ENCODE results near the gene FRY.

Gene FRY

DNA sequence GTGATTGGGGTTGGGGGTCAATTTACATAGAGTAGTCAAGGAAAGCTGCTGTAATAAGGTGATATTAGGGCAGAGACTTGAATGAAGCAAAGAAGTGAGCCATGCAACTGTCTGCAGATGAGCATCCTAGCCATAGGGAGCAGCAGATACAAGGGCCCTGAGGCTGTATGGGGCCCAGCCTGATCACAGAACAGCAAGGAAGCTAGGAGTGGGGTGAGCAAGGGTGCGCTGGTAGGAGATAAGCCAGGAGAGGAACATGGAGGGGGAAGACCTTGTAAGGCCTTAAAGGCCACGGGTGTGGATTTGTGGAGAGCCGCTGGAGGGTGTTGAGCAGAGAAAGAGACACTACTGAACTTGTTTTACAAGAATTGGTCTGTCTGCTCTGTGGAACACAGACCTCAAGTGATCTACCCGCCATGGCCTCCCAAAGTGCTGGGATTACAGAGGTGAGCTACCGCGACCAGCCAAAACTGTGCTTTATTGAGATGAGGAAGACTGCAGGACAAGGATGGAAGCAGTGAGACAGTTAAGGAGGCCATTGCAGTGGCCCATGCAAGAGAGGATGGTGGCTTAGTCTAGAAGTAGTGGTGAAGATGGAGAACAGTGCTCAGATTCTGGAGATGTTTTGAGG, 190.6 kb downstream of the FRY start:
- no peak for TF ChIP-seq CREB1 (IDR thresholded peaks at IDR 0.05; ENCODE audit: low read depth)
- TF ChIP-seq, protein P1, sequence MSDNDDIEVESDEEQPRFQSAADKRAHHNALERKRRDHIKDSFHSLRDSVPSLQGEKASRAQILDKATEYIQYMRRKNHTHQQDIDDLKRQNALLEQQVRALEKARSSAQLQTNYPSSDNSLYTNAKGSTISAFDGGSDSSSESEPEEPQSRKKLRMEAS (IDR thresholded peaks at IDR 0.05), result no peak
- no peak for TF ChIP-seq FOXM1 (IDR thresholded peaks at IDR 0.05; ENCODE audit: borderline replicate concordance, low read depth)
- TF ChIP-seq EGR1 (IDR thresholded peaks at IDR 0.05), result no peak

DNA sequence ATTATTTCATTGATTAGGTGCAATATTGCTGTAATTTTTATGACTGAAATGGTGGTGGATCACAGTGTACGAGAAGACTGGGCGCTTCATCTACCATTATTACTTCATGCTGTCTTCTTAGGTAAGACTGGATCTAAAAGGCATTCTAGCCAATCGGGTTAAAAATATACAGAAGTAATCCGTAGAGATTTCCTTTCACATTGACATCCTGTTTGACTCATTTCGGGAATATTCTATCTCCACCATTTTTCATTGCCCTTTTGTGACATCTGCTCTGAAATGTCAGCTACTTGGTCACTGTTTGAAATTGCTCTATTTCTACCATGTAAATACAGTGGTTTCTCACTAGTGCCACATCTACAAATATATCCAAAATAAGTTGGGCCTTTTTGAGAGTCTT, 193.3 kb downstream of the FRY start:
- no peak for TF ChIP-seq YY1 (IDR thresholded peaks at IDR 0.05; ENCODE audit: low read depth)
- no peak for TF ChIP-seq ZBTB7A (IDR thresholded peaks at IDR 0.05; ENCODE audit: low read depth)
- TF ChIP-seq CREB1 (IDR thresholded peaks at IDR 0.05; ENCODE audit: low read depth), result no peak
- TF ChIP-seq CEBPB (IDR thresholded peaks at IDR 0.05), result no peak
- TF ChIP-seq RAD21 (IDR thresholded peaks at IDR 0.05; ENCODE audit: low read depth), result no peak
- TF ChIP-seq, protein P2, sequence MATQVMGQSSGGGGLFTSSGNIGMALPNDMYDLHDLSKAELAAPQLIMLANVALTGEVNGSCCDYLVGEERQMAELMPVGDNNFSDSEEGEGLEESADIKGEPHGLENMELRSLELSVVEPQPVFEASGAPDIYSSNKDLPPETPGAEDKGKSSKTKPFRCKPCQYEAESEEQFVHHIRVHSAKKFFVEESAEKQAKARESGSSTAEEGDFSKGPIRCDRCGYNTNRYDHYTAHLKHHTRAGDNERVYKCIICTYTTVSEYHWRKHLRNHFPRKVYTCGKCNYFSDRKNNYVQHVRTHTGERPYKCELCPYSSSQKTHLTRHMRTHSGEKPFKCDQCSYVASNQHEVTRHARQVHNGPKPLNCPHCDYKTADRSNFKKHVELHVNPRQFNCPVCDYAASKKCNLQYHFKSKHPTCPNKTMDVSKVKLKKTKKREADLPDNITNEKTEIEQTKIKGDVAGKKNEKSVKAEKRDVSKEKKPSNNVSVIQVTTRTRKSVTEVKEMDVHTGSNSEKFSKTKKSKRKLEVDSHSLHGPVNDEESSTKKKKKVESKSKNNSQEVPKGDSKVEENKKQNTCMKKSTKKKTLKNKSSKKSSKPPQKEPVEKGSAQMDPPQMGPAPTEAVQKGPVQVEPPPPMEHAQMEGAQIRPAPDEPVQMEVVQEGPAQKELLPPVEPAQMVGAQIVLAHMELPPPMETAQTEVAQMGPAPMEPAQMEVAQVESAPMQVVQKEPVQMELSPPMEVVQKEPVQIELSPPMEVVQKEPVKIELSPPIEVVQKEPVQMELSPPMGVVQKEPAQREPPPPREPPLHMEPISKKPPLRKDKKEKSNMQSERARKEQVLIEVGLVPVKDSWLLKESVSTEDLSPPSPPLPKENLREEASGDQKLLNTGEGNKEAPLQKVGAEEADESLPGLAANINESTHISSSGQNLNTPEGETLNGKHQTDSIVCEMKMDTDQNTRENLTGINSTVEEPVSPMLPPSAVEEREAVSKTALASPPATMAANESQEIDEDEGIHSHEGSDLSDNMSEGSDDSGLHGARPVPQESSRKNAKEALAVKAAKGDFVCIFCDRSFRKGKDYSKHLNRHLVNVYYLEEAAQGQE (IDR thresholded peaks at IDR 0.05; ENCODE audit: low read depth), result no peak
- no peak for TF ChIP-seq TEAD4 (IDR thresholded peaks at IDR 0.05)
- no peak for TF ChIP-seq FOXM1 (IDR thresholded peaks at IDR 0.05; ENCODE audit: borderline replicate concordance, low read depth)
- TF ChIP-seq NFIC (IDR thresholded peaks at IDR 0.05), result no peak
- TF ChIP-seq EGR1 (IDR thresholded peaks at IDR 0.05), result no peak
- no peak for TF ChIP-seq TCF12 (IDR thresholded peaks at IDR 0.05; ENCODE audit: low read depth)
- TF ChIP-seq, protein P3, sequence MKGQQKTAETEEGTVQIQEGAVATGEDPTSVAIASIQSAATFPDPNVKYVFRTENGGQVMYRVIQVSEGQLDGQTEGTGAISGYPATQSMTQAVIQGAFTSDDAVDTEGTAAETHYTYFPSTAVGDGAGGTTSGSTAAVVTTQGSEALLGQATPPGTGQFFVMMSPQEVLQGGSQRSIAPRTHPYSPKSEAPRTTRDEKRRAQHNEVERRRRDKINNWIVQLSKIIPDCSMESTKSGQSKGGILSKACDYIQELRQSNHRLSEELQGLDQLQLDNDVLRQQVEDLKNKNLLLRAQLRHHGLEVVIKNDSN (IDR thresholded peaks at IDR 0.05), result no peak
- TF ChIP-seq TAF1 (IDR thresholded peaks at IDR 0.05; ENCODE audit: low read depth), result no peak
- TF ChIP-seq, protein P1 (IDR thresholded peaks at IDR 0.05), result no peak
- no peak for TF ChIP-seq EP300 (IDR thresholded peaks at IDR 0.05; ENCODE audit: borderline replicate concordance)

DNA sequence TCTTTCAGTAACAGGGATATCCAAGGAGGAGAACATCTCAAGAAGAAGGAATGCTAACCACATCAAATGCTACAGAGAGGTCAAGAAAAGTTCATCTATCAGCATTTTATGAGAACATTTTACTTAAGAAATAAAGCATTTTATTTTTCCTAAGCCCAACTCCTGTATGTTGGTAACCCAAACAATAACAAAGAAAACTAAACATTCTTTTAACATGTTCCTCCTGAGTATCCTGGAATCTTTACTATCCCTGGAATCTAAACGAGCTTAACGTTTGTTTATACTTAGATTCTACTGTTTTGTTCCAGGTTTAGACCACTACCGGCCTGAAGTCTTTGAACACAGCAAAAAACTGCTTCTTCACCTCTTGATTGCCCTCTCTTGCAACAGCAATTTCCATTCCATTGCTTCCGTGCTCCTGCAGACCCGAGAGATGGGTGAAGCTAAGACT, 193.9 kb downstream of the FRY start:
- no peak for TF ChIP-seq YY1 (IDR thresholded peaks at IDR 0.05; ENCODE audit: low read depth)
- TF ChIP-seq, protein P1 (IDR thresholded peaks at IDR 0.05), result no peak
- no peak for TF ChIP-seq TCF12 (IDR thresholded peaks at IDR 0.05; ENCODE audit: low read depth)
- TF ChIP-seq CEBPB (IDR thresholded peaks at IDR 0.05), result no peak
- TF ChIP-seq TAF1 (IDR thresholded peaks at IDR 0.05; ENCODE audit: low read depth), result no peak
- no peak for TF ChIP-seq TEAD4 (IDR thresholded peaks at IDR 0.05)
- TF ChIP-seq CREB1 (IDR thresholded peaks at IDR 0.05; ENCODE audit: low read depth), result no peak
- no peak for TF ChIP-seq ZBTB7A (IDR thresholded peaks at IDR 0.05; ENCODE audit: low read depth)
- no peak for TF ChIP-seq EGR1 (IDR thresholded peaks at IDR 0.05)

DNA sequence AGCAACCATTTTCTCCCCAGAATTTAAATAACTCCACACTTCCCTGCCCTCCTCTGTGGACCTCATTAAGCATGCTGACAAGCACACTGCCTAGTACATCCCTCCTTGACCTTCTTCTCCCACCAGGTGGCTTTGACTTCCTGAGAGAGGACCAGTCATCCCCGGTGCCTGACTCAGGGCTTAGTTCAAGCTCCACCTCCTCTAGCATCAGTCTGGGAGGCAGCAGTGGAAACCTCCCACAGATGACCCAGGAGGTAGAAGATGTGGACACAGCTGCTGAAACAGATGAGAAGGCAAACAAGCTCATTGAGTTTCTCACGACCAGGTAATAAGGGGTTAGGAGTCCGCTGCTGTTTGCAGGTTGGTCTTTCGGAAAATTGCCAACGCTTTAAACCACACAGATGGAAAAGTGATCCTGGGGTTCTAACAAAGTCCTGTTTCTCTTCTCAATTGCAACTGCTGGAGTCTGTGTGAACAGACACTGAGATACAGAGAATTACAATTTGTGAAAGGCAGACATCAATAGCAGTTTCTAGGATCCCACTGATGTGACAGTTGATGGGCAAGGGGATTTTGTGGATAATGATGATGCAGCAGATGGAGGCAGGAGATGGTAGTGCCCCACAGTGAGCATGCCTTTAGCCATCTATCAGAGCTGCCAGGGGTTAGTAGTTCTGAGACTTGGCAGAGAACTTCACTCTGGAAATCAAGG, 196.9 kb downstream of the FRY start:
- no peak for TF ChIP-seq EP300 (IDR thresholded peaks at IDR 0.05; ENCODE audit: borderline replicate concordance)
- no peak for TF ChIP-seq CREB1 (IDR thresholded peaks at IDR 0.05; ENCODE audit: low read depth)
- TF ChIP-seq, protein P3 (IDR thresholded peaks at IDR 0.05), result no peak
- no peak for TF ChIP-seq EGR1 (IDR thresholded peaks at IDR 0.05)
- TF ChIP-seq RAD21 (IDR thresholded peaks at IDR 0.05; ENCODE audit: low read depth), result no peak
- no peak for TF ChIP-seq FOXM1 (IDR thresholded peaks at IDR 0.05; ENCODE audit: borderline replicate concordance, low read depth)
- no peak for TF ChIP-seq ZBTB7A (IDR thresholded peaks at IDR 0.05; ENCODE audit: low read depth)
- no peak for TF ChIP-seq NFIC (IDR thresholded peaks at IDR 0.05)
- TF ChIP-seq TAF1 (IDR thresholded peaks at IDR 0.05; ENCODE audit: low read depth), result no peak
- TF ChIP-seq, protein P2 (IDR thresholded peaks at IDR 0.05; ENCODE audit: low read depth), result no peak
- no peak for TF ChIP-seq TCF12 (IDR thresholded peaks at IDR 0.05; ENCODE audit: low read depth)
- TF ChIP-seq, protein P1 (IDR thresholded peaks at IDR 0.05), result no peak
- TF ChIP-seq TEAD4 (IDR thresholded peaks at IDR 0.05), result no peak

DNA sequence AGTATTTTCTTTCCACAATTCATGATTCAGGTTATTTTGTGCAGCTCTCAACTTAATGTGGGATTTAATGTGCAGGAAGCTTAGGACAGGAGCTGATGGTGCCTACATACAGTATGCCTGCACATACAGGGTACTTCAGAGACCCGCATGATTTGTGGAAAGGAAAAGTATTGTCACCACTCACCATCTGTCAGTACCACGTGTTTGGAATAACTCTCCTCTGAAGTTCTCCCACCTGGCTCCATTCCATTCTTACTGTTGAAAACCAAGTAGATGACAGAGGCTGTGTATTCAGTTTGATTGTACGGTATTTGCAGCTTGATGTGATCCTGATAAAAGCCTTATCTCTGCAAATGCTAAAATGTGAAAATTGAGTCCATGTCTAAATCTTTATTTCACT, 197.9 kb downstream of the FRY start:
- TF ChIP-seq YY1 (IDR thresholded peaks at IDR 0.05; ENCODE audit: low read depth), result no peak
- TF ChIP-seq ZBTB7A (IDR thresholded peaks at IDR 0.05; ENCODE audit: low read depth), result no peak
- TF ChIP-seq EGR1 (IDR thresholded peaks at IDR 0.05), result no peak
- no peak for TF ChIP-seq TCF12 (IDR thresholded peaks at IDR 0.05; ENCODE audit: low read depth)
- TF ChIP-seq CREB1 (IDR thresholded peaks at IDR 0.05; ENCODE audit: low read depth), result no peak
- no peak for TF ChIP-seq FOXM1 (IDR thresholded peaks at IDR 0.05; ENCODE audit: borderline replicate concordance, low read depth)
- no peak for TF ChIP-seq TAF1 (IDR thresholded peaks at IDR 0.05; ENCODE audit: low read depth)
- TF ChIP-seq, protein P1 (IDR thresholded peaks at IDR 0.05), result no peak
- no peak for TF ChIP-seq TEAD4 (IDR thresholded peaks at IDR 0.05)
- TF ChIP-seq, protein P2 (IDR thresholded peaks at IDR 0.05; ENCODE audit: low read depth), result no peak
- no peak for TF ChIP-seq RAD21 (IDR thresholded peaks at IDR 0.05; ENCODE audit: low read depth)
- TF ChIP-seq NFIC (IDR thresholded peaks at IDR 0.05), result no peak
- no peak for TF ChIP-seq EP300 (IDR thresholded peaks at IDR 0.05; ENCODE audit: borderline replicate concordance)
- no peak for TF ChIP-seq CEBPB (IDR thresholded peaks at IDR 0.05)
- TF ChIP-seq, protein P3 (IDR thresholded peaks at IDR 0.05), result no peak
